Ureter (tissue), 1 donor: ENCODE data around the gene SMARCE1. TPM values are rescaled to one million over a fixed set of nuclear protein-coding genes. Genes with fewer than 3 reads are reported as not detected.
"Not testable (repeated sequence)": the region's sequence is repeated elsewhere in the genome, so short reads cannot be mapped to it uniquely, and the experiment has no call there.

ENCODE experiments used
- DNase-seq: peaks from one replicate; pipeline ENCODE4 v3.0.0-alpha.2; 2020; ENCODE audit warnings: low spot score
- total RNA-seq: library from RNA; stranded (reverse); gene quantifications from one replicate; pipeline ENCODE4 v1.2.4, GENCODE V29; 2023
- donor health status: DM: yes; HTN: yes; CAD: no.

The SMARCE1 gene
- total RNA-seq, 1 donor from 2014 or later = 117 TPM

GRCh38 chr17:40611840-40612474, 35.7 kb downstream of the SMARCE1 start:
- DNase-seq = no peak

GRCh38 chr17:40610359-40610758, 37.3 kb downstream of the SMARCE1 start:
- DNase-seq = no peak

DNA sequence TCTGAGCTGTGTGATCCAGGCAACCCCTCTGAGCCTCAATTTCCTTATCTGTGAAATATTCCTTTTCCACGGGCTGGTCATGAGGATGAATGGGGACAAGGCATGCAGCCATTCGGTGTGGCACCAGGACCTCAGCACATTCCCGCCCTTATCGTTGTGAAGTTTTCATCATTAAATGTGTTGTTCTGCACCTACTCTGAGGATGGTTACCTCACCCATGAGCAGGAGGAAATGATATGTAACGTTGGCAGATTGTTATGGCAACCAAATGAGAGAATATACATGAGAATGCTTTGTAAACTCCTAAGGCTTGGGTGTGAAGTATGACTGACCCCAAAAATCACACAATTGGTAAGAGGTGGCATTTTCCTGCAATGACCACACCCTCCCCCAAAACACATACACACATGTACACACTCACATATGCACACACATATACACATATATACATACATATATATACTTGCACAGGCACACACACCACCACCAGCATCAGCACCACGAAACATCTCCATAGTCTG, 39.5 kb downstream of the SMARCE1 start:
- no peak for DNase-seq

DNA sequence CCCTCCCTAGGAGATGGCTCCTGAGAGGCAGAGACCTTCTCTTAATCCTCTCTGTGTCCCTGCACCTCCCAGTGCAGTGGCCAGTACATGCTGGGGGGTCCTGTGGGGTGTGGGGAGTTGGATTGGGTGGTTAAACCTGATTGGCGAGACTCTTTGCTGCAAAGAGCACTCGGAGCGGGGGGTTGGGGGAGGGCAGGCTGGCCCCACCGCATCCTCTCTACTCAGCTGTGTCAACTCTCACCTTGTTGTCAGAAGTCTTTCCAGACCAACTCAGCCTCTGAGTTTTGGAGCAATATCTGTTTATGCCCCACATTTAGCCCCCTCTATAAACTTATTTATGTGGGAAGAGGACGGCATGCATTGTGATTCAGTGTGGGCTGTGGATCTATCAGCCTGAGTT, 40.0 kb downstream of the SMARCE1 start:
- no peak for DNase-seq

DNA sequence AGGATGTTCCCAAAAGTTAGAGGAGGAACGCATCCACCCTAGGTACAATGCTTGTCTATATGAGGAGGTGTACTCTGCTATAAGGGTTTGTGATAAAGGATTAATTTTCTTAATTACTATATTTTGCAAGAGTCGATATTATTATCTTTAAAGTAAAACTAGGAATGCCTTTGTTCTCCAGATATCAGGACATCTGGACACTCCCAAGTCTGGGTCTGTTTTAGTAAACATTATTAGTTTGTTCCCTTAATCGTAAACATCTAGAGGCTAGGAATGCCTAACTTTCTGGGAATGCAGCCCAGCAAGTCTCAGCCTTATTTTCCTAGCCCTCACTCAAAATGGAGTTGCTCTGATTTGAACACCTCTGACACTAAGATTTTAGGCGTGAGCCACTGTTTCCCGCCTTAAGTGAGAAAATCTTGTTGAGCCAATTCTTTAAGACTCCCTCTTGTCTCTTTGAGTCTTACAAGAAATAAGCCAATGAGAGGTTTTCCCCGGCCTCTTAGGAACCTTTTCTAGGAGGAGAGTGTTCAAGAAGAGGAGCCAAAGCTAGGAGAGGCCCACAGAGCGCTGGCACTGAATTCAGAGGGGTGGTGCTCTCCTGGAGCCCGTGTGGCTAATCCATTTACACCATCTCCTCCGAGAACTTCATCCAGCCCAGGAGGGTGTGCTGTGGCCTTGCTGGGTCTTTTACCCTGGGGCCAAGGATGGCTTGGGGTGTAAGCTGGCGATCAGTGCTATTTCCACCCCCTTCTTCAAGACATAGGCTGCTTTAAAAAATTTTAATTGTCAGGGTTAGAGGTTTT, 40.9 kb downstream of the SMARCE1 start:
- no peak for DNase-seq

DNA sequence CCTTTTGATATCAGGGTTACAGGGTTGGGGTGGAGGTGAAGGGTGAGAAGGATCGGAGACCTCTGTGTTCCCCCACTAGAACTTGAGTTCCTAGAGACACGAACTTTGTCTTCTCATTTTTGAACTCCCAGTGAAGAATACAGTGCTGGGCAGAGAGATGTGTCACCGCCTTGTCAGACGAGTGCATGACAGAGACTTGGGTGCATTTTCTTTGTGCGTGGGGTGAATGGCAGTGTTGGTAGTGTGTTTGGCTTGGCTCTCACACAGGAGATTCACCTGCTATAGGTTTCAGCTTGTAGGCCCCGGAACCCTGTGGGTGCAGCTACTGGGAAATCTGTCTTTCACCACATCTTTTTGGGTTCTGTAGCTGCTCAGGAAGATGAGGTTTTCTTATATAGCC, 42.3 kb downstream of the SMARCE1 start:
- DNase-seq = no peak

DNA sequence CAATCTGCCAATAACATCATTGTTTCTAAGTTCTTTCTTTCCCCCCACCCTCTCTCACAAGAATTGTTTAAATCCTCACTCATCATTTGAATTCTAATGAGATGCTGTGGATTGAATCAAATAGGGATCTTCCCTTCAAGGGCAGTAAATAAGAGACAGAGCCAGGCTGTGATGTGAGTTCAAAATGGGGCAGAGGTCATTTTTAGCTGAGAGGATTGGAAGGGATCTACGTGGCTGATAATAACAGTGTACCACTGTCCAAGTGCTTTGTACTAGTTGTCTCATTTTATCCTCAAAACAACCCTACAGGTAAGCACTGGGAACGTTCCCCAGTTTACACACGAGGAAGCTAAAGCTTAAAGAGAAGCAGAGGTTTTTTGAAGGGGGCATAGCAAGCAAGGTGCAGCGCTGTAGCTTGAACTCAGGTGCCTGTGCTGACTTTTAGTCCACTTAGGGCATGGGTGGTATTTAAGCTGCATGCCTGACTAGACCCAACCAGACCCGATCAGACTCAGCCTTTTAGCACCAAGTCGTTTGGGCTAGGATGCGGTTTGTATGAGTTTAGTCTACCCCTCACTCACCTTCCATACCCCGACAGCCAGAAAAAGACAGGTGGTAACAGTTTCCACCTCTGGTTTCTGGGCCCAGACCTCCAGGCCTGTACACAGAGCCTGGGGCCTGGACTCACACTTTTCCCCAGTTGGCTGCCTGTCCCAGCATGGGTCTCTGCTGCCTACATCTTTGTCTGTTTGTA, 43.1 kb downstream of the SMARCE1 start:
- no peak for DNase-seq

GRCh38 chr17:40602445-40603443, 44.9 kb downstream of the SMARCE1 start:
- DNase-seq = no peak

- no peak for DNase-seq
Observed at GRCh38 chr17:40600486-40601046, 47.1 kb downstream of the SMARCE1 start.

DNA sequence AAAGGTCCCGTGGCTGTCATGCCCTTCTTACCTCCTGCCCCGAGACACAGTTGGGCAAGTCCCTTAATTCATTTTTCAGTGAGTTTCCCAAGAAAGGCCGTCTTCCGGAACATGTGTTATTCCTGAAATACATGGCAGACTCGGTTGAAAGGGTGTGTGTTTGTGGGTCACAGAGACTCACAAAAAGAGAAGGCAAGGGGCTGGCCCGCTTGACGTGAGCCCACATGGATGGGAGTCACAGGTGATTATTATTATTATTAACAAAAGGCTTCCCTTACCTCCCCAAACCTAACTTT, 48.2 kb downstream of the SMARCE1 start:
- DNase-seq = no peak

GRCh38 chr17:40598619-40599467, 48.8 kb downstream of the SMARCE1 start:
- no peak for DNase-seq

DNA sequence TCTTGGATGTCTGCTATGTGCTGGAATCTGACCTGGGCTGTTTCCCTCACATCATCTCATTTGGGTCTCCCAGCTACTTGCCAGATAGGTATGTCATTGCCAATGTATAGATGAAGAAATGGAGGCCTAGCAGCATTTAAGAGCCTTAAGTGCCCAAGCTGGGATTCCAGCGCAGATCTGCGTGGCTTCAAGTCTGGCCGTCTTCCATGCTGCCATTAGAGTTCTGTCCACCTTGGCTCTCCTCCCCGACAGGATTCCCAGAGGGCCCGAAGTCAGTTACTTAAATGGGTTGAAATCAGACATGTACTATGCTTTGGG, 49.4 kb downstream of the SMARCE1 start:
- no peak for DNase-seq

- DNase-seq = no peak
Observed at GRCh38 chr17:40597556-40598300, 49.9 kb downstream of the SMARCE1 start.

GRCh38 chr17:40597156-40597555, 50.5 kb downstream of the SMARCE1 start:
- DNase-seq = no peak

- no peak for DNase-seq
Observed at GRCh38 chr17:40596261-40596919, 51.2 kb downstream of the SMARCE1 start.

GRCh38 chr17:40590742-40591141, 56.9 kb downstream of the SMARCE1 start:
- DNase-seq = no peak

DNA sequence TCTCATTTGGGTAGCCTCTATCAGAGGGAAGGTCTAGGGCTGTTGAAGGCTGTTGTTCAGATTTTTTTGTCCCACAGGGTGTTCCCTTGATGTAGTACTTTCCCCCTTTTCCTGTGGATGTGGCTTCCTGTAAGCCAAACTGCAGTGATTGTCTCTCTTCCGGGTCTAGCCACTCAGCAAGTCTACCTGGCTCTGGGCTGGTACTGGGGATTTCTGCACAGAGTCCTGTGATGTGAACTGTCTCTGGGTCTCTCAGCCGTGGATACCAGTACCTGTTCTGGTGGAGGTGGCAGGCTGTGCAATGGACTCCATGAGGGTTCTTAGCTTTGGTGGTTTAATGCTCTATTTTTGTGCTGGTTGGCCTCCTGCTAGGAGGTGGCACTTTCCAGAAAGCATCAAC, 59.1 kb downstream of the SMARCE1 start:
- DNase-seq = no peak

DNA sequence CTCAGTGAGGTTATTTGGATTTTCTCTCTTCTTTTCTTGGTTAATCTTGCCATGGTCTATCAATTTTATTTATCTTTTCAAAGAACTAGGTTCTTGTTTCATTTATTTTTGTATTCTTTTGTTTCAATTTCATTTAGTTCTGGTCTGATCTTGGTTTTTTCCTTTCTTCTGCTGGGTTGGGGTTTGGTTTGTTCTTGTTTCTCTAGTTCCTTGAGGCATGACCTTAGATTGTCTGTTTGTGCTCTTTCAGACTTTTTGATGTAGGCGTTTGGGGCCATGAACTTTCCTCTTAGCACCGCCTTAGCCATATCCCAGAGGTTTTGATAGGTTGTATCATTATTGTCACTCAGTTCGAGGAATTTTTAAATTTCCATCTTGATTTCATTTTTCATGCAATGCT, 61.4 kb downstream of the SMARCE1 start:
- not testable (repeated sequence) for DNase-seq

DNA sequence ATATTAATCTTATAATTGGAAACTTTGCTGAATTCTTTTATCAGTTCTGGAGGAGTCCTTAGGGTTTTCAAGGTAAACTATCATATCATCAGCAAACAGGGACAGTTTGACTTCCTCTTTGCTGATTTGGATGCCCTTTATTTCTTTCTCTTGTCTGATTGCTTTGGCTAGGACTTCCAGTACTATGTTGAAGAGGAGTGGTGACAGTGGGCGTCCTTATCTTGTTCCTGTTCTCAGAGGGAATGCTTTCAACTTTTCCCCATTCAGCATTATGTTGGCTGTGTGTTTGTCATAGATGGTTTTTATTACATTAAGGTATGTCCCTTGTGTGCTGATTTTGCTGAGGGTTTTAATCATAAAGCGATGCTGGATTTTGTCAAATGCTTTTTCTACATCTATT, 62.7 kb downstream of the SMARCE1 start:
- DNase-seq = not testable (repeated sequence)
